Amniotic epithelial cell (primary cell): ENCODE data around the gene KRT8.
"Not testable (repeated sequence)": the region's sequence is repeated elsewhere in the genome, so short reads cannot be mapped to it uniquely, and the experiment has no call there.

Source experiments
- DNase-seq: peaks from one replicate; pipeline ENCODE4 v3.0.0-alpha.2; 2010; ENCODE audit warnings: low read depth

KRT8 gene

DNA sequence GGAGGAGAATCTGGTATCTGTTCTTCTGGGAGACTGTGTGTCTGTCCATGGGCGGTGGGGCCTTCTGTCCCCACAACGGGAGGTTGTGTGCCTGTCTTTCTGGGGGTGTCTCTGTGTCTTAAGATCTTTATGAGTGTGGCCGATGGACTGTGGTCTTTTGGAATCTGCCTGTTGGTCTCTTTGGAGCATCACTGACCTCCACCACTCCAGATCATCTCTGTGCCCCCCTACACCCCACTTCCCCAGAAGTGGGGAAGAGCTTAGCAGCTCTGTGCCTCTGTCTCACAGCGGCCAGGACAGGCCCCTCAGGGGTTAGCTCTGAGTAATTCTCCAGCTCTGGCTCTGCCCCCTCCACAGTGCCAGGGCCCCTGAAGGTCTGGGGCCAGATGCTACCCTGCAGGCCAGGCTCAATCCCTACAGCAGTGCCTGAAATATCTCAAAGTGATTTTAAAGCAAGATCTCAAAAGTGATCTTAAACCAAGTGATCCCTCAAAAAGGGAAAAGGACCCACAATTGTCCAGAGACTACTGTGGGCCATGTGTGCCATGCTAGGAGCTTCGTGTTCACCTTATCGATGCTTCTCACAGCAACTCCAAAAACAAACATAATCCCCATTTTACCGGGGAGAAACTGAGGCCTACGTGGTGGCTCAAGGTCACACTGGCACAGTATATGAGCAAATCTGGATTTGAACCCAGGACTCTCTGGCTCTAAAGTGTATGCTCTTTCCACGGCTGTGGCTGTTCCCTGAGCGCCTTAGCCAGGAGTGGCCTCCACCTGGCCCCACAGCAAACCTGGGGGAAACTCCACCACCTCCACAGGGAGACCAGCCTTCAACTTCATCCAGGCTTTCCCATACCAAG is 30.1 kb downstream of the KRT8 start:
- no peak for DNase-seq

- peak; percentile 92 for DNase-seq
Observed at GRCh38 chr12:52873832-52874572, 30.9 kb downstream of the KRT8 start.

- no peak for DNase-seq
Observed at GRCh38 chr12:52873513-52873831, 31.4 kb downstream of the KRT8 start.

DNA sequence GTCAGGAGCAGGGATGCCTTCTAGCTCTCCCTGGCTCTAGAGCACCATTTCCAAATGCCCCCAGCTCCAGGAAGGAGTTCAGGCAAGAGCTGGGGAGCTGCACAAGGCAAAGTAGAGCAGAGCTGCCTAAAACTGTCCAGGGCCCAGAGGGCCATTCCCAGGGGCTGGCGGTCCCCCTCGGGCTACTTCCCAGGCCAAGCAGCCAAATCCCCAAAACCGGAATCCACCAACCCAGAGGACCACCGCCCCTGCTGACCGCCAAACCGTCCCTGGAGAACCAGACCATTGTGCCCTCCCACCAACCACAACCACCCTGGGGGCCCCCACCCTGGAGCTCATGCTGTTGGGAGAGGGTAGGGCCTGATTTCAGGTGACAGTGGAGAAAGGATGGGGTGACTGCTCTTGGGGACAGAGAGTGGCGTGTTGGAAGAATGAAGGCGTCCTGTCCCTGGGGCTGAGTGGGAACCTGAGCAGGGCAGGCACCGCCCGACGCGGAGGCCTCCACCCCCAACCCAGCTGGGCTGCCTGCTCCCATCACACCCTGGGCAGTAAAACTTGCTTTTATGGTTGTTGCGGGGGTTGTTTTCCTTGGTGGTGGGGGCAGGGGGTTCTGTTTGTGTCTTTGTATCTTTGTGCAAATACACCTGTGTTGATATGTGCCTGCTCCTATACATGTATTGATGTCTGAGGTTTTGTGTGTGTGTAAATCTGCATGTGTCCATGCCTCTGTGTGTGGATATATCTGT is 32.1 kb downstream of the KRT8 start:
- DNase-seq: no peak

DNA sequence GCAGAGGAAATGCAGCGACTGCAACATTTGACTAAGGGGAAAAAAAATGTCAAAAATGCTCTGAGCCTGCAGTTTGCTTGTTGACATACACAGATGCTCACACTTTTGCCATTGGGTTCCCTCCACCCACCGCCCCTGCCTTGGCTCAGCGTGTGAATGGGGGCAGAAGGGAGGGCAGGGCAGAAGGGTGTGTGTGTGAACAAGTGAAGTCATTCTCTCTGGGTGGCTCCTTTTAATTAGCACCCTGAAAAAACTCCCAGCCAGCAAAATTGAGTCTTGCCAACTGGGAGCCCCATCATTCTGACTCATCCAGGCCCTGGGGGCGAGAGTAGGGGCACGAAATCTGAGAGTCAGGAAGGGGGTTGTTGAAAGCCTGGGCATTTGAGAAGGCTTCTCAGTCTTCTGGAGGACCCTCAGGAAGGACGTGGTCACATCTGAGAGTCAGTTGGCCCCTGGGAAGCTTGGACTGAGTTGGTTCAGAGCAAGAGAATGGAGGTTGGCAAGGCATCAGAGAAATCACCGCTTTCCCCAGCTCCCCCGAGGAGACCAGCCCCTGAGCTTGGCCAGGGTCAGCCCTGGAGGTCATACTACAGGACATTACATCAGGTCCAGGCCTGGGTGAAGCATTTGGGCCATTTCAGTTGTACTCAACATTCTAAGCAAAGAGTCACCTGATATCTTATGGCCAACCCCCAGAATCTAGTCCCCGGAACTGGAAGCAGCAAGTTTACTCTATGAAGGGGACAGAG is 33.4 kb downstream of the KRT8 start:
- peak; percentile 46 for DNase-seq

- DNase-seq: no peak
Observed at GRCh38 chr12:52870361-52871290, 34.2 kb downstream of the KRT8 start.

DNA sequence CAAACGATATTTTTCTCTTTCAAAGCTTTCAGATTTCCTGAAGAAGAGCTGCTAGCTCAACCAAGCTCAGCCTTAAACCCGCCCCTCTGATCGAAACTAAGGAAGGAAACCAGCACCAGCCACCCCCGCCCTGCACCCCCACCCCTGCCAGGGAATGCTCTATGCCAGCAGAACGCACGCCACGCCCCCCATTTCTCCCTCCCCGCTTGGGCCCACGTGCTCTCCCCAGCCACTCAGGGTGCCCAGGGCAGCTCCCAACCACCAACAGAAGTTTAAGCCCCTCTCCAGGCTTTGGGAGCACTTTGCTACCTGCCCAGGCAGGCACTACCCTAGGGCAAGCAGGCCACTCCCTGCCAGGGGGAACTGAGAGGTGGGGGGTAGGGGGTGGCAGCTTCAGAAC is 37.2 kb downstream of the KRT8 start:
- DNase-seq: no peak

- DNase-seq: no peak
Observed at GRCh38 chr12:52867152-52867551, 37.7 kb downstream of the KRT8 start.

- peak; percentile 68 for DNase-seq
Observed at GRCh38 chr12:52865090-52865944, 39.6 kb downstream of the KRT8 start.

DNA sequence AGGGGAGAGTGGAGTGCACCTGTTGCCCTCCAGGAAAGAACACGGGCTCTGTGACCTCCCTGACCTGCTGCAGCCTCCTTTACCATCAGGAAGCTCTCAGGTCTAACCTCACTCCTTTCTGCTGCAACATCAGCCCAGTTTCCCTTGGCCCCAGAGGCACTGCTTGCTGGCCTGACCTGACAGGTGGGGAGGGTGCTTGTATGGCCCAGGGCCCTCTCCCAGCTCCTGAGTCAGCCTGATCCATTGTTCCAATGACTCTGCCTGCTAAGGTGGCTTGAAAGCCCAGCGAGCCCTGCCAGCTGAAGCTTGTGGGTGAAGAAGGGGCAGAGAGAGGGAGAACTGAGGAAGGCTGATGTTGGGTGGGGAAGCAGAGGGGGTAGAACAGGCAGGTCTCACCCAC is 42.9 kb downstream of the KRT8 start:
- no peak for DNase-seq

DNA sequence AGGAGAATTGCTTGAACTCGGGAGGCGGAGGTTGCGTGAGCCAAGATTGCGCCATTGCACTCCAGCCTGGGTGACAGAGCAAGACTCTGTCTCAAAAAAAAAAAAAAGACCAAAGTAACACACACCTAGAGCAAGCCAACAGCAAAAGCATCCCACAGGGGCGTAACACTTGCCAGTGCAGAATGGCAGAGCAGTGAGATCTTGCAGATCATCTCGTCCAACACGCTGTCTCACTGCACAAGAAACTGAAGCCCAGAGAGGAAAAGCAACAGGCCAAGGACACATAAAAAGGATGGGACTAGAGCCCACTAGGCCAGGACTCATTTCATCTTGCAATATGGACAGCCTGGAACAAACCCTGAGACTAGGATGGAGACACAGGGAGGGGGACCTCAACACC is 43.4 kb downstream of the KRT8 start:
- DNase-seq: no peak

GRCh38 chr12:52860102-52860823 is 44.6 kb downstream of the KRT8 start:
- peak; percentile 75 for DNase-seq

DNA sequence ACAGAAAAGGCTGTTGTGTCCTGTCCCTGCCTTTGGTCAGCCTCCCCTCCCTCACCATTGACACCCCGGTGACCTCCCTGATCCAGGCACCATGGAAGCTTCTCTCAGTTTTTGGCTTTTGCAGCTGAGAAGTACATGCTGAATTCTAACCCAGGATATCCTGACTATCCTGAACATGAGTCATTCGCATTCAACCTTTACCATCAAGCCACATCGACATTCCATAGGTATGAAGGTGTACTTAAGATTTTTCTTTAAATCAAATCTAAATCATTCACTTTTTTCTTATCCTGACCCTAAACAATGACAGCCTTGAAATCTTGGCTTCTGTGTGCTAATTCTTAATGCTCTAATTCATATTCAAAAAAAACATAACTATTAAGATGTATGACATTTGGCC is 47.4 kb downstream of the KRT8 start:
- no peak for DNase-seq

DNA sequence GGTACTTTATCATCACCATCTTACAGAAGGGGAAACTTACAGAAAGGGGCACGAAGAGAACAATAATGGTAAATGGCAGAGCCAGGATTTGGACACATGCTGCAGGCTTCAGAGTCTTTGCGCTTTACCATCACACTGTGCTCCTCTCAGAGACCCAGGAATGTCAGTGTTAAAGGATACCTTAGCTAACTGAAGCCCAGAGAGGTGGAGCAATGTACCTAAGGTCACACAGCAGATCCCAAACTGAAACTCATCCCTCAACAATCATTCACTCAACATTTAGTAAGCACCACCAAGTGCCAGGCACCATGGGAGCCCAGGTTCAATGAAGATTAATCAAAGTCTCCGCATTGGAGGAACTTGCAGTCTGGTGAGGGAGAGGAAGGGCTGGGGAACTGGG is 48.1 kb downstream of the KRT8 start:
- DNase-seq: no peak

GRCh38 chr12:52856077-52856476 is 48.8 kb downstream of the KRT8 start:
- DNase-seq: not testable (repeated sequence)

- no peak for DNase-seq
Observed at GRCh38 chr12:52851787-52852186, 53.1 kb downstream of the KRT8 start.

DNA sequence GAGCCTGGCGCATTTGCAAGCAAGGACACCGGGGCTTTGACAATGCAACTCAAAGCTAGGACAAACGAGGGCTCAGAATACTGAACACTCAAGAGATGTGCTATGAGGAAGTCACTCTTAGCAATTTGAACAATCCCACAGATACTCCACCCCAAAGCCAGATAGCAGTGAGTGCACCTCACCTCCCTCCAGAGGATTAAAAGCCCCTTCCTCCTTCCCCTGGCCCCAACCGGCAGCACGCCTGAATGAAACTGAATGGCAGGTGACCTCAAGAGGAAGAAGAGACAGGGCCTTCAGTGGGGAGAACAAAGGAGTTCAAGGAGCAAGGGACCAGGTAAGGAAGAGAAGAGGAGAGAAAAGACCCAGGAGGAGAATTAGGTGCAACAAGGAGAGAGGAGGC is 54.2 kb downstream of the KRT8 start:
- no peak for DNase-seq

DNA sequence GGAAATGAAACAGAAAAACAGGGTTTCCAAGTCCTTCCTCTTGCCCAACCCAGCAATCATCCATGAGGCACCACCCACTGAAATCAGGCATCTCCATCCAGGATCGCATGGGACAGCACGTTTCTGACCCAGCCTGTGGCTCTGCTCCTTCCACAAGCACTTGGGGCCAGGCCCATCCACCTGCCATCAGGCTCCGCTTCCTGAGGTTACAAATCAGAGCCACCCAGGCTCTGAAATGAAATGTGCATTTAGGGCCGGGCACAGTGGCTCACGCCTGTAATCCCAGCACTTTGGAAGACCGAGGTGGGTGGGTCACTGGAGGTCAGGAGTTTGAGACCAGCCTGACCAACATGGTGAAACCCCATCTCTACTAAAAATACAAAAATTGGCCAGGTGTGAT is 55.4 kb downstream of the KRT8 start:
- DNase-seq: no peak

GRCh38 chr12:52848661-52849255 is 56.1 kb downstream of the KRT8 start, which contains the start of gene KRT78:
Gene KRT78, minus strand, starts transcription at chr12:52848994. Its CDS starts 64 bp downstream, at chr12:52848930.
- DNase-seq: no peak
